ENCODE results near the gene COL28A1.

The COL28A1 gene

GRCh38 chr7:7433811-7434210 lies 101.9 kb downstream of the COL28A1 start:
- no peaks in the 10 kb centered on the region for H3K36me3 Mint-ChIP-seq
- H3K27ac Mint-ChIP-seq, result no peak overlapping the region
- H3K4me3 Mint-ChIP-seq, result no peak overlapping the region
- H3K9me3 Mint-ChIP-seq, result no peaks in the 10 kb centered on the region
- no peaks in the 10 kb centered on the region for H3K4me1 Mint-ChIP-seq
- peaks cover 24% of the 10 kb centered on the region for H3K27me3 Mint-ChIP-seq
- no peak for ATAC-seq

- H3K27me3 Mint-ChIP-seq, result peaks cover 24% of the 10 kb centered on the region
- no peaks in the 10 kb centered on the region for H3K9me3 Mint-ChIP-seq
- H3K36me3 Mint-ChIP-seq, result no peaks in the 10 kb centered on the region
- no peak overlapping the region for H3K4me3 Mint-ChIP-seq
- H3K27ac Mint-ChIP-seq, result no peak overlapping the region
- no peak for ATAC-seq
- no peaks in the 10 kb centered on the region for H3K4me1 Mint-ChIP-seq
Measured at GRCh38 chr7:7432979-7433378, 102.7 kb downstream of the COL28A1 start.

GRCh38 chr7:7428806-7429205 lies 106.9 kb downstream of the COL28A1 start:
- Mint-ChIP-seq H3K36me3 (no peaks in the 10 kb centered on the region), H3K4me3 (no peak overlapping the region), H3K27me3 (peaks cover 16% of the 10 kb centered on the region), H3K9me3 (no peaks in the 10 kb centered on the region), H3K4me1 (no peaks in the 10 kb centered on the region), H3K27ac (no peak overlapping the region)
- ATAC-seq, result no peak

- ATAC-seq, result no peak
Measured at GRCh38 chr7:7427363-7427762, 108.3 kb downstream of the COL28A1 start.

GRCh38 chr7:7426676-7427075 lies 109.0 kb downstream of the COL28A1 start:
- ATAC-seq, result no peak

More at GRCh38 chr7:7427363-7427762, 108.3 kb downstream of the COL28A1 start:
- H3K4me1 Mint-ChIP-seq, result no peaks in the 10 kb centered on the region
- H3K27ac Mint-ChIP-seq, result no peak overlapping the region
- peaks cover 16% of the 10 kb centered on the region for H3K27me3 Mint-ChIP-seq
- H3K9me3 Mint-ChIP-seq, result no peaks in the 10 kb centered on the region
- H3K36me3 Mint-ChIP-seq, result no peaks in the 10 kb centered on the region
- no peak overlapping the region for H3K4me3 Mint-ChIP-seq

GRCh38 chr7:7425321-7425720 lies 110.4 kb downstream of the COL28A1 start:
- Mint-ChIP-seq H3K27me3 (peaks cover 6% of the 10 kb centered on the region), H3K4me1 (no peaks in the 10 kb centered on the region), H3K27ac (no peak overlapping the region), H3K4me3 (peak overlapping the region; percentile 19), H3K9me3 (no peaks in the 10 kb centered on the region), H3K36me3 (no peaks in the 10 kb centered on the region)
- ATAC-seq, result no peak

More at GRCh38 chr7:7426676-7427075, 109.0 kb downstream of the COL28A1 start:
- H3K36me3 Mint-ChIP-seq, result no peaks in the 10 kb centered on the region
- H3K27me3 Mint-ChIP-seq, result peaks cover 15% of the 10 kb centered on the region
- no peaks in the 10 kb centered on the region for H3K4me1 Mint-ChIP-seq
- H3K4me3 Mint-ChIP-seq, result no peak overlapping the region
- H3K27ac Mint-ChIP-seq, result no peak overlapping the region
- H3K9me3 Mint-ChIP-seq, result no peaks in the 10 kb centered on the region

- Mint-ChIP-seq H3K27me3 (peaks cover 2% of the 10 kb centered on the region), H3K4me1 (no peaks in the 10 kb centered on the region), H3K9me3 (no peaks in the 10 kb centered on the region), H3K27ac (no peak overlapping the region), H3K36me3 (no peaks in the 10 kb centered on the region), H3K4me3 (peak overlapping the region; percentile 70)
- peak; percentile 83 for ATAC-seq
Measured at GRCh38 chr7:7424151-7424873, 111.4 kb downstream of the COL28A1 start.

GRCh38 chr7:7422641-7423040 lies 113.0 kb downstream of the COL28A1 start:
- peaks cover 5% of the 10 kb centered on the region for H3K4me1 Mint-ChIP-seq
- no peak for ATAC-seq
- no peak overlapping the region for H3K4me3 Mint-ChIP-seq
- H3K27ac Mint-ChIP-seq, result no peak overlapping the region
- H3K9me3 Mint-ChIP-seq, result no peaks in the 10 kb centered on the region
- no peaks in the 10 kb centered on the region for H3K27me3 Mint-ChIP-seq
- H3K36me3 Mint-ChIP-seq, result no peaks in the 10 kb centered on the region

- no peak overlapping the region for H3K4me3 Mint-ChIP-seq
- no peaks in the 10 kb centered on the region for H3K9me3 Mint-ChIP-seq
- no peak for ATAC-seq
- H3K36me3 Mint-ChIP-seq, result no peaks in the 10 kb centered on the region
- H3K27ac Mint-ChIP-seq, result no peak overlapping the region
- no peaks in the 10 kb centered on the region for H3K27me3 Mint-ChIP-seq
- peaks cover 8% of the 10 kb centered on the region for H3K4me1 Mint-ChIP-seq
Measured at GRCh38 chr7:7421826-7422225, 113.8 kb downstream of the COL28A1 start.

GRCh38 chr7:7418997-7419396 lies 116.7 kb downstream of the COL28A1 start:
- Mint-ChIP-seq H3K9me3 (no peaks in the 10 kb centered on the region), H3K36me3 (no peaks in the 10 kb centered on the region), H3K27ac (no peak overlapping the region), H3K27me3 (no peaks in the 10 kb centered on the region), H3K4me1 (peaks cover 16% of the 10 kb centered on the region), H3K4me3 (no peak overlapping the region)
- ATAC-seq, result no peak

- Mint-ChIP-seq H3K9me3 (no peaks in the 10 kb centered on the region), H3K27ac (peak overlapping the region; percentile 18), H3K27me3 (no peaks in the 10 kb centered on the region), H3K4me1 (peaks cover 16% of the 10 kb centered on the region), H3K4me3 (no peak overlapping the region), H3K36me3 (no peaks in the 10 kb centered on the region)
- ATAC-seq, result no peak
Measured at GRCh38 chr7:7417851-7418250, 117.8 kb downstream of the COL28A1 start.

- Mint-ChIP-seq H3K27ac (peak overlapping the region; percentile 18), H3K4me3 (no peak overlapping the region), H3K36me3 (no peaks in the 10 kb centered on the region)
Measured at GRCh38 chr7:7417414-7417813, 118.3 kb downstream of the COL28A1 start.

GRCh38 chr7:7416031-7416858 lies 119.4 kb downstream of the COL28A1 start:
- H3K4me3 Mint-ChIP-seq, result no peak overlapping the region
- no peaks in the 10 kb centered on the region for H3K36me3 Mint-ChIP-seq
- no peaks in the 10 kb centered on the region for H3K27me3 Mint-ChIP-seq
- peak overlapping the region; percentile 25 for H3K27ac Mint-ChIP-seq
- H3K9me3 Mint-ChIP-seq, result no peaks in the 10 kb centered on the region
- ATAC-seq, result peak; percentile 34
- peaks cover 16% of the 10 kb centered on the region for H3K4me1 Mint-ChIP-seq

More at GRCh38 chr7:7417414-7417813, 118.3 kb downstream of the COL28A1 start:
- Mint-ChIP-seq H3K27me3 (no peaks in the 10 kb centered on the region), H3K4me1 (peaks cover 16% of the 10 kb centered on the region), H3K9me3 (no peaks in the 10 kb centered on the region)
- no peak for ATAC-seq

GRCh38 chr7:7414791-7415603 lies 120.7 kb downstream of the COL28A1 start:
- no peaks in the 10 kb centered on the region for H3K36me3 Mint-ChIP-seq
- H3K27me3 Mint-ChIP-seq, result no peaks in the 10 kb centered on the region
- H3K27ac Mint-ChIP-seq, result no peak overlapping the region
- H3K9me3 Mint-ChIP-seq, result no peaks in the 10 kb centered on the region
- no peak overlapping the region for H3K4me3 Mint-ChIP-seq
- peaks cover 16% of the 10 kb centered on the region for H3K4me1 Mint-ChIP-seq
- ATAC-seq, result no peak
